OCI-LY1 (cell line): Measurements from ENCODE around the gene AFAP1.

Experiments
- CTCF ChIP-seq: fragments of 200-600 bp; sonication (generic), shearing (Covaris generic); IDR thresholded peaks from 2 replicates; pipeline ENCODE4 v1.5.1; 2017; ENCODE audit warnings: mild to moderate bottlenecking, antibody characterized with exemption, low read length, moderate library complexity, mixed read lengths
- EZH2 ChIP-seq: fragments of 200-600 bp; sonication (generic), shearing (Covaris generic); IDR thresholded peaks from 2 replicates; pipeline ENCODE4 v1.8.0; 2017; ENCODE audit warnings: borderline replicate concordance, mixed run types, mild to moderate bottlenecking, antibody characterized with exemption, low read length, moderate library complexity, mixed read lengths

GRCh38 chr4:7984286-7984925, 44.7 kb upstream of the AFAP1 start:
- no peak for TF ChIP-seq CTCF
- TF ChIP-seq EZH2 = no peak
